Stomach (tissue), 9 donors: ENCODE measurements around the gene GABBR2. TPM values are rescaled to one million over a fixed set of nuclear protein-coding genes. Genes with fewer than 3 reads are reported as not detected.

Experiments used
- DNase-seq, 2 donors: peaks; one replicate each; pipeline versions ENCODE4 v3.0.0 to v3.0.0-alpha.2; 2013 to 2019
- H3K27ac ChIP-seq, 5 donors: fragments of 200-600 bp in 4 of 5; sonication (generic) in 4 of 5; one replicate each; pipeline ENCODE4 v1.5.1; 2013 to 2019; ENCODE audit warnings: mild to moderate bottlenecking in 1 of 5, moderate library complexity in 1 of 5
- H3K27me3 ChIP-seq, 3 donors: fragments of 200-600 bp; sonication (generic); one replicate each; pipeline ENCODE4 v1.5.1; 2017 to 2019; ENCODE audit warnings: mixed run types in 1 of 3
- H3K36me3 ChIP-seq, 4 donors: fragments of 200-600 bp; sonication (generic); 1 replicate in 3 of 4; 2 replicates in 1 of 4; pipeline ENCODE4 v1.5.1; 2016 to 2019
- H3K4me1 ChIP-seq, 4 donors: fragments of 200-600 bp; sonication (generic); one replicate each; pipeline ENCODE4 v1.5.1; 2016 to 2019
- H3K4me3 ChIP-seq, 4 donors: fragments of 200-600 bp; sonication (generic) in 3 of 4; one replicate each; pipeline ENCODE4 v1.5.1; 2016 to 2019; ENCODE audit warnings: mild to moderate bottlenecking in 1 of 4
- H3K9me3 ChIP-seq, 4 donors: fragments of 200-600 bp; sonication (generic); one replicate each; pipeline ENCODE4 v1.5.1; 2016 to 2019
- EP300 ChIP-seq: sonication (generic); formaldehyde crosslinking; IDR thresholded peaks from one replicate; pipeline ENCODE4 v1.6.1; 2017; ENCODE audit warnings: antibody characterized with exemption
- POLR2A ChIP-seq, 4 donors: fragments of 450-650 bp; IDR thresholded peaks; one replicate each; pipeline ENCODE4 v1.6.1; 2016; ENCODE audit warnings: antibody characterized with exemption in 4 of 4, control low read depth in 2 of 4, mild to moderate bottlenecking in 1 of 4, moderate library complexity in 1 of 4
- POLR2AphosphoS5 ChIP-seq, 3 donors: sonication (generic); formaldehyde crosslinking; IDR thresholded peaks; one replicate each; pipeline ENCODE4 v1.6.1; 2016; ENCODE audit warnings: antibody characterized with exemption in 3 of 3
- WGBS, 5 donors: extraction: QIAGEN DNeasy Blood & Tissue Kit in 3 of 5; methylation state at CpG; one replicate each; pipeline versions ENCODE4 v1.1.5 to v1.1.7; 2013 to 2018; 5-methylcytosine and 5-hydroxymethylcytosine counted together
- intact Hi-C: fragments of 100-400 bp; cut with DNase I; formaldehyde crosslinking; loops from one replicate; pipeline ENCODE4 v1.15.1; 2023; ENCODE audit warnings: low total_unique reads
- polyA plus RNA-seq, 3 donors: library from polyadenylated mRNA; stranded (reverse); fragments of 200-250 nt; gene quantifications; one replicate each; pipeline ENCODE4 v1.2.3, GENCODE V29; 2013
- total RNA-seq, 5 donors: library from RNA; depleted of rRNA; stranded (reverse); fragments of >200 nt; gene quantifications; one replicate each; pipeline versions ENCODE4 v1.1.0 to v1.2.3, GENCODE V29; 2014 to 2016
- TF ChIP-seq, protein P1 (sequence below), 7 experiments: fragments of 450-650 bp in 4 of 7; fragments of 200-600 bp in 3 of 7; sonication (generic) in 3 of 7; IDR thresholded peaks; one replicate each; pipeline ENCODE4 v1.5.1; 2016 to 2019; ENCODE audit warnings: antibody characterized with exemption in 7 of 7, control low read depth in 2 of 7, mild to moderate bottlenecking in 1 of 7
- donor health status: healthy with polysubstance abuse.
- donor health status: Bipolar disorder and iron deficiency.
- donor health status: healthy.

Gene GABBR2
- total and polyA plus RNA-seq, 8 donors = 0.06 to 0.55 (median 0.08) TPM; not detected in 5

DNA sequence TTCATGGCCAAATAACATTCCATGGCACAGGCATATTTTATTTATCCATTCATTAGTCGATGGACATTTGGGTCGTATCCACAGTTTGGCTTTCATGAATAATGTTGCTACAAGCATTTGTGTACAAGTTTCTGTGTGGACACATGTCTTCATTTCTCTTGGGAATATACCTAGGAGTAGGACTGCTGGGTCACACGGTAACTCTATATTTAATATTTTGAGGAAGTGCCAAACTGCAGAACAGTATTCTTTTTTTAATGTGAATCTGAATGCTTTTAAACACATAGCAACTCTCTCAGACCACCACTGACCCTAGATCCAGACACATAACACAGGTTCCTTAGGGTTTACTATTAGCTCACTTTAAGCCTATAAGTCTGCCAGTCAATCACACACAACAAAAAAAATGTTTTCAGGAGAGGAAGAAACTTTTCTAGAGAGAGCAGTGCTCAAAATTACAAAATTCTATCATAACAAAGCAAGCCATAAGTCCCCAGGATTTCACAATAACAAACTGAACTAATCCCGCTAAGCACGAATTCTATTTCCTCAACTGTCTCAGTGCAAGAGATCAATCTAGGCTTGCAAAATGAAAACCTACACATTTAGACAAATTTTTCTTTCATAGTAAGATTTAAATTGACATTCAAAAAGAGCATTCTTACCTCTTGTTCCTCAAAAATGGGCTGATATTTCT lies 41.8 kb upstream of the GABBR2 start:
- Histone ChIP-seq H3K36me3 (peaks cover 25 to 100% (median 93%) of the 10 kb centered on the region in 4 donors), H3K4me3 (no peak overlapping the region), H3K27ac (no peak overlapping the region), H3K9me3 (no peaks in the 10 kb centered on the region), H3K27me3 (no peaks in the 10 kb centered on the region), H3K4me1 (no peaks in the 10 kb centered on the region)
- TF ChIP-seq POLR2A (IDR thresholded peaks at IDR 0.05) = no peak
- no peak for TF ChIP-seq EP300
- TF ChIP-seq, protein P1, sequence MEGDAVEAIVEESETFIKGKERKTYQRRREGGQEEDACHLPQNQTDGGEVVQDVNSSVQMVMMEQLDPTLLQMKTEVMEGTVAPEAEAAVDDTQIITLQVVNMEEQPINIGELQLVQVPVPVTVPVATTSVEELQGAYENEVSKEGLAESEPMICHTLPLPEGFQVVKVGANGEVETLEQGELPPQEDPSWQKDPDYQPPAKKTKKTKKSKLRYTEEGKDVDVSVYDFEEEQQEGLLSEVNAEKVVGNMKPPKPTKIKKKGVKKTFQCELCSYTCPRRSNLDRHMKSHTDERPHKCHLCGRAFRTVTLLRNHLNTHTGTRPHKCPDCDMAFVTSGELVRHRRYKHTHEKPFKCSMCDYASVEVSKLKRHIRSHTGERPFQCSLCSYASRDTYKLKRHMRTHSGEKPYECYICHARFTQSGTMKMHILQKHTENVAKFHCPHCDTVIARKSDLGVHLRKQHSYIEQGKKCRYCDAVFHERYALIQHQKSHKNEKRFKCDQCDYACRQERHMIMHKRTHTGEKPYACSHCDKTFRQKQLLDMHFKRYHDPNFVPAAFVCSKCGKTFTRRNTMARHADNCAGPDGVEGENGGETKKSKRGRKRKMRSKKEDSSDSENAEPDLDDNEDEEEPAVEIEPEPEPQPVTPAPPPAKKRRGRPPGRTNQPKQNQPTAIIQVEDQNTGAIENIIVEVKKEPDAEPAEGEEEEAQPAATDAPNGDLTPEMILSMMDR (IDR thresholded peaks at IDR 0.05) = no peak
- TF ChIP-seq POLR2AphosphoS5 (IDR thresholded peaks at IDR 0.05) = no peak
- WGBS, 5 donors = 82 to 92% (median 91%) methylated on average over 5 of the region's 5 CpGs
- intact Hi-C loops = no loop called here
- DNase-seq = no peak

DNA sequence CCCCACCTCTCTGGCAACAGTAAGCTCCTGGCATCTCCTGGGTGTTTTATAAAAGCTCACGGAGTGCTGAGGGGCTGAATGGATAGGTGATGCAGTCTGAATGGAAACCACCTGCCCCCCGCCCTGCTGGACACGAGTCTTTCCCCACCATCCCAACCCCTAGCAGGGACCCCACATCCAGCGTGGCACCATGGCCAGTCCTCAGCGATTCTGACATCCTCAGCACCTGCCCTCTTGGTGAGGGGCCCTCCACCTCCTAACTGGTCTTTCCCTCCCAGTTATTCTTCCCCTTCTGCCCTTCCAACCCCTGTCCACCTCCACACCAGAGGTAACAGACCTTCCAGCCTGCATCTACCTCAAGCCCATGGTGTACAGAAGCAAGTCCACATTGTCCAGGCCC lies 38.7 kb upstream of the GABBR2 start:
- no peak overlapping the region for H3K27ac ChIP-seq
- no peaks in the 10 kb centered on the region for H3K27me3 ChIP-seq
- no peaks in the 10 kb centered on the region for H3K9me3 ChIP-seq
- H3K4me1 ChIP-seq = no peaks in the 10 kb centered on the region
- 91 to 96% (median 94%) methylated on average over 5 of the region's 5 CpGs for WGBS, 5 donors
- no peak for DNase-seq
- TF ChIP-seq POLR2AphosphoS5 (IDR thresholded peaks at IDR 0.05) (no peak), EP300 (no peak), POLR2A (IDR thresholded peaks at IDR 0.05) (no peak)
- TF ChIP-seq, protein P1 (IDR thresholded peaks at IDR 0.05) = no peak
- peaks cover 14 to 99% (median 93%) of the 10 kb centered on the region in 4 donors for H3K36me3 ChIP-seq
- intact Hi-C loops = no loop called here
- no peak overlapping the region for H3K4me3 ChIP-seq

DNA sequence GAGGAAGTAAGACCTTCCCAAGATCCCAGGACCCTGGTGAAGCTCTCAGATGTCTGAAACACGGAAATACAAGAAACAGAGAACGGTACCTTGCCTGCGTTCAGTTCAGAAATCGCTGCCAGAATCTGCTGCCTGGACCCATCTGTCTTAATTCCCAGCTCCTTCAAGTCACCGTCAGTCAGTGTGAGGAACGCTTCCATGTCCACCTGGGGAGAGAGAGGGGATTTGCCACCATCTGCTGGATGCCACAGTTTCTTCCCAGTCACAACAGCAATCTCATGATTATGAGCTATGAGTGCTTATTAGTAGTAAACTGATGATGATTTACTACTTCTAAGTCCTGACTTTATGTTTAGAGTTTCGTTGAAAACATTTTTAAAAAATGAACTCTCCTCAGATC lies 36.7 kb upstream of the GABBR2 start:
- DNase-seq = no peak
- no peaks in the 10 kb centered on the region for H3K27me3 ChIP-seq
- intact Hi-C loops = no loop called here
- no peak overlapping the region for H3K4me3 ChIP-seq
- H3K4me1 ChIP-seq = no peaks in the 10 kb centered on the region
- H3K9me3 ChIP-seq = no peaks in the 10 kb centered on the region
- TF ChIP-seq, protein P1 (IDR thresholded peaks at IDR 0.05) = no peak
- TF ChIP-seq POLR2AphosphoS5 (IDR thresholded peaks at IDR 0.05) (no peak), EP300 (no peak), POLR2A (IDR thresholded peaks at IDR 0.05) (no peak)
- 80 to 93% (median 90%) methylated on average over 7 of the region's 7 CpGs for WGBS, 5 donors
- peaks cover 14 to 96% (median 83%) of the 10 kb centered on the region in 4 donors for H3K36me3 ChIP-seq
- no peak overlapping the region for H3K27ac ChIP-seq

DNA sequence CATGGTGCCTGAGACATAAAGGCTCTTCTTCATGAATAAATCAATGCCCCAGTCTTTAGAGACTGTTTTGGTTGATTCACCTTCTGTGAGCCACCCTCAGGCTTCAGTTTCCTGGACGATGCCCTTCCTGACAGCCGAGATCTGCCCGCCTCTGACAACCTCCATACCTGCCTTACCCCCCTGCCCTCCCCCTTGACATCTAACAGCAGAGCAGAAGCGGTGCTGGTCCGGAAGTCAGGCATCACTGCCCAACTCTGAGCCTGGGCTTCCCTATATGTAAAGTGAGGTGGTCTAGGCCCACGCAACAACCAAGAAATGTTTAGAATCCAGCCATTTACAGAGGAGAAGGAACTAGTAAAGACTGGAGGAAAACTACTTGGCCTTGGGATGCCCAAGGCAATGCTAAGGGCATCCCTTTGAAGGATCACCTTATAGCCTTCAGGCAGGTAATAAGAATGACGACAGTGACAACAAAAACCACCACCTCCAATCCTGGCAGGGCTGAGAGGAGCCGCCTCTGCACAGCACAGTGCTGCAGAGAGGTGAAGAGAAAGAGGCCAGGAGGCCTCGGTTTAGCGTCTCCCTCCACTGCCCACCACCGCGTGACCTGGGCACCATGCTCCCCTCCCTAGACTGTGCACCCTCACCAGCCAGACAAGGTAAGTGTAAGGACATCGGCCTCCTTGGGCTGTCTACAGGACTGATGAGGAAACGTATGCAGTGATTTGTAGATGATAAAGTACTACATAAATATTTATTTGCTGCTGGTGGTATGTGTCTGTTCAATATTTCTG lies 35.3 kb upstream of the GABBR2 start:
- Histone ChIP-seq H3K27ac (no peak overlapping the region), H3K36me3 (peaks cover 8 to 92% (median 77%) of the 10 kb centered on the region in 4 donors), H3K4me3 (no peak overlapping the region), H3K27me3 (no peaks in the 10 kb centered on the region), H3K4me1 (no peaks in the 10 kb centered on the region), H3K9me3 (peaks cover 0 to 1% (median under 1%) of the 10 kb centered on the region in 4 donors)
- intact Hi-C loops = no loop called here
- 85 to 94% (median 93%) methylated on average over 14 of the region's 14 CpGs for WGBS, 5 donors
- no peak for DNase-seq
- TF ChIP-seq, protein P1 (IDR thresholded peaks at IDR 0.05) = no peak
- TF ChIP-seq EP300 (no peak), POLR2AphosphoS5 (IDR thresholded peaks at IDR 0.05) (no peak)
